Neural cell (in vitro differentiated cells): ENCODE data around the gene FAM72D. TPM values are rescaled to one million over a fixed set of nuclear protein-coding genes. Genes with fewer than 3 reads are reported as not detected.
"Not testable (repeated sequence)": the region's sequence is repeated elsewhere in the genome, so short reads cannot be mapped to it uniquely, and the experiment has no call there.

Experiments
- H2AFZ ChIP-seq: fragments of 200-600, 300-800 bp; sonication (generic), shearing (Covaris generic); 2 replicates; pipeline ENCODE4 v1.6.0; 2014; ENCODE audit warnings: low read depth, mild to moderate bottlenecking, antibody characterized with exemption, low read length, moderate library complexity
- H3F3A ChIP-seq: fragments of 200-600 bp; shearing (Covaris generic); 2 replicates; pipeline ENCODE4 v1.6.1; 2016; ENCODE audit warnings: mild to moderate bottlenecking, moderate library complexity, mixed read lengths, antibody characterized with exemption, low read length; ENCODE audit not compliant: insufficient read depth, poor library complexity, severe bottlenecking
- H3K27ac ChIP-seq: fragments of 200-600, 300-800 bp; sonication (generic), shearing (Covaris generic); 2 replicates; pipeline ENCODE4 v1.5.1; 2014; ENCODE audit warnings: mild to moderate bottlenecking, low read length, moderate library complexity
- H3K27me3 ChIP-seq: fragments of 300-800, 200-600 bp; sonication (generic), shearing (Covaris generic); 2 replicates; pipeline ENCODE4 v1.6.0; 2014; ENCODE audit warnings: mild to moderate bottlenecking, low read depth, low read length, moderate library complexity; ENCODE audit not compliant: insufficient read depth
- H3K36me3 ChIP-seq: fragments of 300-800, 200-600 bp; sonication (generic), shearing (Covaris generic); 2 replicates; pipeline ENCODE4 v1.5.1; 2014; ENCODE audit warnings: mild to moderate bottlenecking, antibody characterized with exemption, low read length, moderate library complexity; ENCODE audit not compliant: insufficient read depth
- H3K4me2 ChIP-seq: fragments of 300-800, 200-600 bp; sonication (generic), shearing (Covaris generic); 2 replicates; pipeline ENCODE4 v1.6.0; 2014; ENCODE audit warnings: mild to moderate bottlenecking, low read length
- H3K4me3 ChIP-seq: fragments of 300-800, 200-600 bp; sonication (generic), shearing (Covaris generic); 2 replicates; pipeline ENCODE4 v1.5.1; 2014; ENCODE audit warnings: mild to moderate bottlenecking, low read length, moderate library complexity
- H3K79me2 ChIP-seq: fragments of 200-600 bp; shearing (Covaris generic); replicated peaks from 2 replicates; pipeline ENCODE4 v1.6.0; 2014; ENCODE audit warnings: mild to moderate bottlenecking, low read length, moderate library complexity; ENCODE audit not compliant: insufficient read depth
- H3K9ac ChIP-seq: fragments of 300-800, 200-600 bp; sonication (generic), shearing (Covaris generic); 2 replicates; pipeline ENCODE4 v1.6.1; 2016; ENCODE audit warnings: mild to moderate bottlenecking, low read length, mixed read lengths
- H3K9me2 ChIP-seq: fragments of 200-600 bp; shearing (Covaris generic); 2 replicates; pipeline ENCODE4 v1.6.1; 2016; ENCODE audit warnings: mild to moderate bottlenecking, low read length, mixed read lengths; ENCODE audit not compliant: insufficient read depth
- H3K9me3 ChIP-seq: fragments of 200-600, 300-800 bp; sonication (generic), shearing (Covaris generic); 2 replicates; pipeline ENCODE4 v1.6.1; 2016; ENCODE audit warnings: mild to moderate bottlenecking, mixed run types, low read length, moderate library complexity, mixed read lengths
- H4K20me1 ChIP-seq: fragments of 200-600 bp; shearing (Covaris generic); 2 replicates; pipeline ENCODE4 v1.6.1; 2016; ENCODE audit warnings: mild to moderate bottlenecking, mixed run types; ENCODE audit not compliant: insufficient read depth
- polyA plus RNA-seq: library from polyadenylated mRNA; depleted of rRNA; stranded (reverse); fragments of >200 nt; gene quantifications from 2 replicates; pipeline ENCODE4 v1.2.3, GENCODE V29; 2014

Gene FAM72D
- polyA plus RNA-seq, 1 donor from 2014 or later: 0.58 TPM

GRCh38 chr1:145101725-145102124 lies 6.0 kb downstream of the FAM72D start:
- not testable (repeated sequence) for H3K4me3 ChIP-seq, H3K27ac ChIP-seq, H3K79me2 ChIP-seq, H2AFZ ChIP-seq, H3F3A ChIP-seq, H4K20me1 ChIP-seq, H3K9ac ChIP-seq, H3K9me3 ChIP-seq, H3K4me2 ChIP-seq, H3K36me3 ChIP-seq, H3K9me2 ChIP-seq, H3K27me3 ChIP-seq

GRCh38 chr1:145103294-145103693 lies 7.5 kb downstream of the FAM72D start:
- not testable (repeated sequence) for H2AFZ ChIP-seq, H3F3A ChIP-seq, H3K9me2 ChIP-seq, H3K36me3 ChIP-seq, H3K27me3 ChIP-seq, H3K9me3 ChIP-seq, H4K20me1 ChIP-seq, H3K27ac ChIP-seq, H3K79me2 ChIP-seq, H3K4me3 ChIP-seq, H3K9ac ChIP-seq, H3K4me2 ChIP-seq

- H3K9me2 ChIP-seq, H3F3A ChIP-seq, H3K9me3 ChIP-seq, H4K20me1 ChIP-seq, H3K27ac ChIP-seq, H3K4me3 ChIP-seq, H3K9ac ChIP-seq, H2AFZ ChIP-seq, H3K27me3 ChIP-seq, H3K4me2 ChIP-seq, H3K36me3 ChIP-seq, H3K79me2 ChIP-seq: not testable (repeated sequence)
Measured at GRCh38 chr1:145111674-145112073, 15.9 kb downstream of the FAM72D start.

GRCh38 chr1:145112703-145113102 lies 16.9 kb downstream of the FAM72D start:
- not testable (repeated sequence) for H3K27ac ChIP-seq, H2AFZ ChIP-seq, H3K27me3 ChIP-seq, H3K4me2 ChIP-seq, H4K20me1 ChIP-seq, H3F3A ChIP-seq, H3K79me2 ChIP-seq, H3K9me3 ChIP-seq, H3K36me3 ChIP-seq, H3K9ac ChIP-seq, H3K9me2 ChIP-seq, H3K4me3 ChIP-seq

GRCh38 chr1:145114560-145115057 lies 18.8 kb downstream of the FAM72D start:
- not testable (repeated sequence) for H3K9ac ChIP-seq, H2AFZ ChIP-seq, H3F3A ChIP-seq, H3K9me2 ChIP-seq, H3K36me3 ChIP-seq, H3K27me3 ChIP-seq, H3K79me2 ChIP-seq, H4K20me1 ChIP-seq, H3K4me2 ChIP-seq, H3K27ac ChIP-seq, H3K9me3 ChIP-seq, H3K4me3 ChIP-seq

- not testable (repeated sequence) for H3K4me3 ChIP-seq, H3K79me2 ChIP-seq, H4K20me1 ChIP-seq, H3K4me2 ChIP-seq, H3K9ac ChIP-seq, H2AFZ ChIP-seq, H3K9me3 ChIP-seq, H3F3A ChIP-seq, H3K27me3 ChIP-seq, H3K27ac ChIP-seq, H3K9me2 ChIP-seq, H3K36me3 ChIP-seq
Measured at GRCh38 chr1:145115587-145116493, 20.1 kb downstream of the FAM72D start.

GRCh38 chr1:145119842-145120241 lies 24.1 kb downstream of the FAM72D start:
- H3K4me2 ChIP-seq, H2AFZ ChIP-seq, H3K4me3 ChIP-seq, H3K27ac ChIP-seq, H3F3A ChIP-seq, H3K79me2 ChIP-seq, H3K9ac ChIP-seq, H3K36me3 ChIP-seq, H3K9me3 ChIP-seq, H4K20me1 ChIP-seq, H3K9me2 ChIP-seq, H3K27me3 ChIP-seq: not testable (repeated sequence)

GRCh38 chr1:145122344-145123061 lies 26.7 kb downstream of the FAM72D start:
- not testable (repeated sequence) for H3K27me3 ChIP-seq, H3K4me3 ChIP-seq, H3K9me3 ChIP-seq, H3F3A ChIP-seq, H4K20me1 ChIP-seq, H2AFZ ChIP-seq, H3K27ac ChIP-seq, H3K4me2 ChIP-seq, H3K79me2 ChIP-seq, H3K9me2 ChIP-seq, H3K36me3 ChIP-seq, H3K9ac ChIP-seq
